OCI-LY1 (cell line): ENCODE measurements around the gene CRADD.

Experiments
- H2AFZ ChIP-seq: fragments of 200-600 bp; sonication (generic), shearing (Covaris generic); 2 replicates; pipeline ENCODE4 v1.6.0; 2014; ENCODE audit warnings: antibody characterized with exemption, mild to moderate bottlenecking, low read length
- H3F3A ChIP-seq: fragments of 200-600 bp; sonication (generic), shearing (Covaris generic); 2 replicates; pipeline ENCODE4 v1.6.0; 2014; ENCODE audit warnings: mild to moderate bottlenecking, antibody characterized with exemption, low read length, moderate library complexity; ENCODE audit not compliant: insufficient read depth
- H3K27ac ChIP-seq: fragments of 200-600 bp; sonication (generic); 2 replicates; pipeline ENCODE4 v1.5.1; 2014; ENCODE audit warnings: low read length, mixed run types, mild to moderate bottlenecking, low read depth; ENCODE audit not compliant: poor library complexity, severe bottlenecking
- H3K27me3 ChIP-seq: fragments of 200-600 bp; sonication (generic); 2 replicates; pipeline ENCODE4 v1.6.0; 2014; ENCODE audit warnings: antibody characterized with exemption, mild to moderate bottlenecking, low read length, moderate library complexity; ENCODE audit not compliant: insufficient read depth
- H3K36me3 ChIP-seq: fragments of 200-600 bp; sonication (generic); 2 replicates; pipeline ENCODE4 v1.6.1; 2014; ENCODE audit warnings: mild to moderate bottlenecking, antibody characterized with exemption, low read length, moderate library complexity, mixed read lengths; ENCODE audit not compliant: insufficient read depth
- H3K4me1 ChIP-seq: fragments of 200-600 bp; sonication (generic); 2 replicates; pipeline ENCODE4 v1.5.1; 2014; ENCODE audit warnings: mild to moderate bottlenecking, low read length, moderate library complexity; ENCODE audit not compliant: insufficient read depth, severe bottlenecking
- H3K4me2 ChIP-seq: fragments of 200-600 bp; sonication (generic), shearing (Covaris generic); 2 replicates; pipeline ENCODE4 v1.6.1; 2014; ENCODE audit warnings: low read length
- H3K4me3 ChIP-seq: fragments of 200-600 bp; sonication (generic); 2 replicates; pipeline ENCODE4 v1.5.1; 2014; ENCODE audit warnings: low read length, low read depth, mild to moderate bottlenecking, mixed read lengths; ENCODE audit not compliant: poor library complexity, severe bottlenecking
- H3K79me2 ChIP-seq: fragments of 200-600 bp; shearing (Covaris generic); 2 replicates; pipeline ENCODE4 v1.6.1; 2016; ENCODE audit warnings: mixed run types, low read length, mixed read lengths; ENCODE audit not compliant: insufficient read depth
- H3K9ac ChIP-seq: fragments of 200-600 bp; sonication (generic), shearing (Covaris generic); 2 replicates; pipeline ENCODE4 v1.6.1; 2014; ENCODE audit warnings: mild to moderate bottlenecking, low read length, mixed read lengths
- H3K9me2 ChIP-seq: fragments of 200-600 bp; sonication (generic), shearing (Covaris generic); 2 replicates; pipeline ENCODE4 v1.6.1; 2014; ENCODE audit warnings: low read depth, mild to moderate bottlenecking, low read length, mixed read lengths
- H3K9me3 ChIP-seq: fragments of 200-600 bp; shearing (Covaris generic); 2 replicates; pipeline ENCODE4 v1.6.1; 2014; ENCODE audit warnings: low read length, mixed read lengths
- H4K20me1 ChIP-seq: fragments of 200-600 bp; sonication (generic), shearing (Covaris generic); 2 replicates; pipeline ENCODE4 v1.6.0; 2016; ENCODE audit warnings: mild to moderate bottlenecking, low read length; ENCODE audit not compliant: insufficient read depth
- EZH2 ChIP-seq: fragments of 200-600 bp; sonication (generic), shearing (Covaris generic); IDR thresholded peaks from 2 replicates; pipeline ENCODE4 v1.8.0; 2017; ENCODE audit warnings: borderline replicate concordance, mixed run types, mild to moderate bottlenecking, antibody characterized with exemption, low read length, moderate library complexity, mixed read lengths
- TF ChIP-seq, protein P1 (sequence below): fragments of 200-600 bp; sonication (generic), shearing (Covaris generic); IDR thresholded peaks from 2 replicates; pipeline ENCODE4 v1.5.1; 2017; ENCODE audit warnings: mild to moderate bottlenecking, antibody characterized with exemption, low read length, moderate library complexity, mixed read lengths

CRADD gene

DNA sequence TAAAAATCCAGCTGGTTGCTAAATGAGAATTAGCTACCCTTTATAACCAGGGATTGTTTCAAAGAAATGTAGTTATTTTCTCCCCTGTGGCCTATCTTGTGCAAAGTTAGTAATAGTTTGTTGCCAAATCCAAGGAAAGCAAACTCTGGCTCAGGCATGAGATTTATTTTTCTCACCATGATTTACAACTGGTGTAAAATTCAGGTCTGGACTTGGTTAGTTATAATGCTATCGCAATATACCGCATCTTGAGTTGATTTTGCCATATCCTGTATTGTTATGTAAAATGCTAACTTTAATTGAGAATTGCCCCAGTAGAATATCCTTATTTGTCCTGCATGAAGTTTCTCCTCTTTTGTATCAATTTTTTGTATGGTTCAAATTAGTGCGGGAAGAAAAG is 135.5 kb downstream of the CRADD start:
- TF ChIP-seq, protein P1, sequence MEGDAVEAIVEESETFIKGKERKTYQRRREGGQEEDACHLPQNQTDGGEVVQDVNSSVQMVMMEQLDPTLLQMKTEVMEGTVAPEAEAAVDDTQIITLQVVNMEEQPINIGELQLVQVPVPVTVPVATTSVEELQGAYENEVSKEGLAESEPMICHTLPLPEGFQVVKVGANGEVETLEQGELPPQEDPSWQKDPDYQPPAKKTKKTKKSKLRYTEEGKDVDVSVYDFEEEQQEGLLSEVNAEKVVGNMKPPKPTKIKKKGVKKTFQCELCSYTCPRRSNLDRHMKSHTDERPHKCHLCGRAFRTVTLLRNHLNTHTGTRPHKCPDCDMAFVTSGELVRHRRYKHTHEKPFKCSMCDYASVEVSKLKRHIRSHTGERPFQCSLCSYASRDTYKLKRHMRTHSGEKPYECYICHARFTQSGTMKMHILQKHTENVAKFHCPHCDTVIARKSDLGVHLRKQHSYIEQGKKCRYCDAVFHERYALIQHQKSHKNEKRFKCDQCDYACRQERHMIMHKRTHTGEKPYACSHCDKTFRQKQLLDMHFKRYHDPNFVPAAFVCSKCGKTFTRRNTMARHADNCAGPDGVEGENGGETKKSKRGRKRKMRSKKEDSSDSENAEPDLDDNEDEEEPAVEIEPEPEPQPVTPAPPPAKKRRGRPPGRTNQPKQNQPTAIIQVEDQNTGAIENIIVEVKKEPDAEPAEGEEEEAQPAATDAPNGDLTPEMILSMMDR = no peak
- TF ChIP-seq EZH2 = no peak
- no peak overlapping the region for H2AFZ ChIP-seq
- no peaks in the 10 kb centered on the region for H3K9me3 ChIP-seq
- no peak overlapping the region for H3K9ac ChIP-seq
- H3K36me3 ChIP-seq = no peaks in the 10 kb centered on the region
- H3K27ac ChIP-seq = no peak overlapping the region
- no peaks in the 10 kb centered on the region for H4K20me1 ChIP-seq
- no peaks in the 10 kb centered on the region for H3K27me3 ChIP-seq
- H3K4me1 ChIP-seq = peaks cover 19% of the 10 kb centered on the region
- no peaks in the 10 kb centered on the region for H3K79me2 ChIP-seq
- H3K4me3 ChIP-seq = no peak overlapping the region
- no peaks in the 10 kb centered on the region for H3K9me2 ChIP-seq
- no peaks in the 10 kb centered on the region for H3F3A ChIP-seq
- no peak overlapping the region for H3K4me2 ChIP-seq

GRCh38 chr12:93813186-93813585 is 136.0 kb downstream of the CRADD start:
- H3K36me3 ChIP-seq = no peaks in the 10 kb centered on the region
- H2AFZ ChIP-seq = no peak overlapping the region
- H3K27me3 ChIP-seq = no peaks in the 10 kb centered on the region
- H3K9ac ChIP-seq = no peak overlapping the region
- no peaks in the 10 kb centered on the region for H3K79me2 ChIP-seq
- peaks cover 19% of the 10 kb centered on the region for H3K4me1 ChIP-seq
- no peak for TF ChIP-seq EZH2
- TF ChIP-seq, protein P1 = no peak
- H3K9me2 ChIP-seq = no peaks in the 10 kb centered on the region
- no peaks in the 10 kb centered on the region for H4K20me1 ChIP-seq
- no peak overlapping the region for H3K4me2 ChIP-seq
- no peak overlapping the region for H3K27ac ChIP-seq
- no peak overlapping the region for H3K4me3 ChIP-seq
- H3K9me3 ChIP-seq = no peaks in the 10 kb centered on the region
- no peaks in the 10 kb centered on the region for H3F3A ChIP-seq

DNA sequence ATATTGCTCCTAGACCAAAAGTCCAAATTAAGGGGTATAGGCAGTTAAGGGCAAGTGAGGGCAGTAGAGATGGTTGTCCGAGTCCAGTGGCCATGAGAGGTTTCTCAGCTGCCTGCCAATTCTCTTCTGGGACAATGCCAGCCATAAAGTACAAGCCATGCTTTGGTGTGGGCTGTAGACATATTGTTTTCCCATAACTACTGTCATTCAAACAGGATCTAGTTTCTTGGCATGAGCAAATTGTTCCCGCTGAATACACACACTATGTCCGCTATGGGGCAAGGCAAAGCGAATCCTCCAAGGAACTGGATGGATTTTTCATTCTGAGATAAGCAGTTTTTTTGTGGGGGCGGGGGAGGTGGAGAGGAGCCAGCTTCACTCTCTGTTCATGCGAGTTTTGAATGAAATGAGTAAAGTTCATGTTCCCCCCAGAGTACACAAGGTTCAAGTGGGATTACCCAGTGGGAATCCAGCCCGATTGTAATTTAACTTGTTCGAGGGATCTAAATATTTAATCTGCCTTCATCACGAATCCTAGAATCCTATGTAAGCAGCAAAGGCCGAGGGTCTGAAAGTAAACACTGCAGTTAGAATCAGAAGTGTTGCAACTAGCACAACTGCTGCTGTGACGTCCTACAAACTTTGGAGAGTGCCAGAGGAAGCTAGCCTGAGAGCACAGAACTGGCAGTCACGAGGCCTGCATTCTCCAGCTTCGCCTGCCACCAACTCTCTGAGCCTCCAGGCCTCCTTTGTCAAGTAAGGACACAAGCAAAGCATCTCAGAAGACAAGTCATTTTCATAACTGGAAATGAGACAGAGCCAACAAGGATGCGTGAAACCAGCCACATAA is 137.0 kb downstream of the CRADD start:
- no peaks in the 10 kb centered on the region for H3K9me2 ChIP-seq
- TF ChIP-seq, protein P1 = no peak
- TF ChIP-seq EZH2 = no peak
- no peaks in the 10 kb centered on the region for H3K27me3 ChIP-seq
- H3K9me3 ChIP-seq = no peaks in the 10 kb centered on the region
- H3K27ac ChIP-seq = no peak overlapping the region
- no peaks in the 10 kb centered on the region for H3K36me3 ChIP-seq
- H3K4me3 ChIP-seq = no peak overlapping the region
- H3K4me1 ChIP-seq = peaks cover 19% of the 10 kb centered on the region
- no peaks in the 10 kb centered on the region for H3F3A ChIP-seq
- no peak overlapping the region for H3K9ac ChIP-seq
- H3K4me2 ChIP-seq = no peak overlapping the region
- H2AFZ ChIP-seq = no peak overlapping the region
- no peaks in the 10 kb centered on the region for H4K20me1 ChIP-seq
- H3K79me2 ChIP-seq = no peaks in the 10 kb centered on the region
